K562 (cell line): ENCODE results near the gene SOX30. TPM values are rescaled to one million over a fixed set of nuclear protein-coding genes. Genes with fewer than 3 reads are reported as not detected.

ENCODE experiments used
- ATAC-seq: fragments of 200-7000 bp; cut with Tn5 transposase; 3 replicates; pipeline ENCODE4 v1.9.1; 2020; ENCODE audit warnings: moderate library complexity
- BruUV-seq: library from RNA; stranded (reverse); fragments of 400-500 nt; replicated peaks from 2 replicates; lab custom pipeline; 2021; lab: Mats Ljungman, UMichigan
- CTCF ChIA-PET: fragments of 300-600 bp; formaldehyde crosslinking; extraction: SDS; loops from one replicate; lab custom pipeline; 2021; ENCODE audit warnings: low intra/inter-chr PET ratio; lab: Yijun Ruan, JAX
- POLR2A ChIA-PET: fragments of 300-600, 350-650 bp; sonication (Branson Sonifier 250); formaldehyde crosslinking; extraction: SDS; loops from one replicate; lab custom pipeline; 2021; ENCODE audit warnings: antibody characterized with exemption, inconsistent platforms; lab: Yijun Ruan, JAX
- DNase-seq, 4 experiments: peaks; one replicate each; pipeline versions ENCODE4 v3.0.0 to v3.0.0-alpha.2; 2011 to 2018; ENCODE audit warnings: low spot score in 3 of 4, mixed read lengths in 3 of 4; ENCODE audit errors: extremely low read depth in 1 of 4
- FAIRE-seq: peaks from 2 replicates; lab custom pipeline; 2011; peaks lifted over from hg19 to GRCh38; lab: Jason Lieb, UNC
- H2AFZ ChIP-seq: 2 replicates; pipeline ENCODE4 v1.6.0; 2011; ENCODE audit warnings: low read depth, low read length, control low read depth, inconsistent platforms
- H3K27ac ChIP-seq: fragments of 200-600 bp; 3 replicates; pipeline ENCODE4 v1.8.0; 2011; ENCODE audit warnings: low read depth, mild to moderate bottlenecking, control low read depth, inconsistent platforms, low read length, moderate library complexity, mixed read lengths; ENCODE audit errors: extremely low read depth
- H3K27me3 ChIP-seq, 2 experiments: fragments of 300-600 bp in 1 of 2; 2 replicates in 1 of 2; 3 replicates in 1 of 2; pipeline versions ENCODE4 v1.6.0 to v1.8.0; 2011; ENCODE audit warnings: inconsistent platforms in 2 of 2, low read length in 2 of 2, mild to moderate bottlenecking in 1 of 2, mixed read lengths in 1 of 2, moderate library complexity in 1 of 2; ENCODE audit not compliant: control insufficient read depth in 2 of 2, insufficient read depth in 2 of 2
- H3K36me3 ChIP-seq: fragments of 300-600 bp; 3 replicates; pipeline ENCODE4 v1.8.0; 2011; ENCODE audit warnings: mild to moderate bottlenecking, low read length, inconsistent platforms; ENCODE audit not compliant: control insufficient read depth, insufficient read depth
- H3K4me1 ChIP-seq, 2 experiments: fragments of 200-600 bp in 1 of 2; replicated peaks in 1 of 2; 2 replicates in 1 of 2; 3 replicates in 1 of 2; pipeline versions ENCODE4 v1.5.1 to v1.8.0; 2011; ENCODE audit warnings: inconsistent platforms in 2 of 2, low read length in 2 of 2, mild to moderate bottlenecking in 1 of 2, mixed read lengths in 1 of 2, moderate library complexity in 1 of 2; ENCODE audit not compliant: control insufficient read depth in 2 of 2, insufficient read depth in 2 of 2
- H3K4me2 ChIP-seq: 2 replicates; pipeline ENCODE4 v1.6.1; 2011; ENCODE audit warnings: low read length, control low read depth, inconsistent platforms, mixed read lengths; ENCODE audit not compliant: insufficient read depth
- H3K4me3 ChIP-seq: fragments of 200-600 bp; sonication (generic), shearing (Covaris generic); 2 replicates; pipeline ENCODE4 v1.5.1; 2016; ENCODE audit warnings: control low read depth, inconsistent platforms
- H3K79me2 ChIP-seq: fragments of 200-600 bp; 3 replicates; pipeline ENCODE4 v1.8.0; 2011; ENCODE audit warnings: low read length, inconsistent platforms; ENCODE audit not compliant: control insufficient read depth, insufficient read depth
- H3K9ac ChIP-seq, 2 experiments: 2 replicates each; pipeline versions ENCODE4 v1.6.0 to v1.6.1; 2011; ENCODE audit warnings: low read depth in 2 of 2, low read length in 2 of 2, control low read depth in 1 of 2, inconsistent platforms in 1 of 2, mild to moderate bottlenecking in 1 of 2, mixed read lengths in 1 of 2; ENCODE audit not compliant: insufficient read depth in 1 of 2
- H3K9me1 ChIP-seq: one replicate; pipeline ENCODE4 v1.6.0; 2011; ENCODE audit warnings: inconsistent platforms, mild to moderate bottlenecking, low read length, moderate library complexity; ENCODE audit not compliant: control insufficient read depth, insufficient read depth
- H3K9me3 ChIP-seq: replicated peaks from 2 replicates; pipeline ENCODE4 v1.5.1; 2011; ENCODE audit warnings: low read depth, low read length, inconsistent platforms; ENCODE audit not compliant: control insufficient read depth, insufficient read depth
- H4K20me1 ChIP-seq: replicated peaks from 2 replicates; pipeline ENCODE4 v1.6.1; 2011; ENCODE audit warnings: low read length, inconsistent platforms, mixed read lengths; ENCODE audit not compliant: control insufficient read depth, insufficient read depth
- CHD2 ChIP-seq: IDR thresholded peaks from 2 replicates; pipeline ENCODE4 v1.6.1; 2011; ENCODE audit warnings: low read depth, low read length
- MEF2A ChIP-seq: IDR thresholded peaks from 2 replicates; pipeline ENCODE4 v1.6.1; 2011; ENCODE audit warnings: low read depth, mild to moderate bottlenecking, low read length, moderate library complexity; ENCODE audit not compliant: control insufficient read depth
- NFRKB ChIP-seq: fragments of 450-650 bp; IDR thresholded peaks from 2 replicates; pipeline ENCODE4 v1.6.1; 2016; ENCODE audit warnings: low read depth
- NONO ChIP-seq, 2 experiments: fragments of 200-400 bp in 1 of 2; fragments of 450-650 bp in 1 of 2; formaldehyde crosslinking in 1 of 2; IDR thresholded peaks; 2 replicates each; pipeline ENCODE4 v1.6.1; 2017; ENCODE audit warnings: low read depth in 2 of 2, mild to moderate bottlenecking in 2 of 2, moderate library complexity in 2 of 2, low read length in 1 of 2
- NR1H2 ChIP-seq: sonication (generic); formaldehyde crosslinking; IDR thresholded peaks from 2 replicates; pipeline ENCODE4 v1.4.0; 2020; ENCODE audit warnings: mild to moderate bottlenecking, missing genetic modification reagents
- ZNF764 ChIP-seq: fragments of 250-450 bp; sonication (Bioruptor Pico); IDR thresholded peaks from 2 replicates; pipeline ENCODE4 v1.4.0; 2020; ENCODE audit warnings: low read depth, mild to moderate bottlenecking, moderate library complexity
- WGBS: fragments of 100-300 bp; shearing (Covaris generic); methylation state at CpG from one replicate; pipeline ENCODE4 v1.1.6; 2016; ENCODE audit warnings: low coverage, mixed read lengths; ENCODE audit not compliant: insufficient coverage; ENCODE audit errors: missing lambda C conversion rate; 5-methylcytosine and 5-hydroxymethylcytosine counted together
- in situ Hi-C: fragments of 300-500 bp; cut with MboI; formaldehyde crosslinking; loops from 4 replicates; pipeline ENCODE4 v1.15.0; 2018; ENCODE audit warnings: inconsistent platforms, mixed read lengths
- intact Hi-C: fragments of 100-400 bp; cut with micrococcal nuclease; formaldehyde crosslinking; loops from 2 replicates; pipeline ENCODE4 v1.14.2; 2022
- polyA plus RNA-seq, 8 experiments: library from polyadenylated mRNA; depleted of rRNA in 4 of 8; stranded (reverse) in 5 of 8; unstranded in 3 of 8; fragments of >200 nt; fragmentation: Nextera tagmentation in 2 of 8; fragmentation: Illumina TruSeq in 1 of 8; extraction: Ambion mirVana in 2 of 8; extraction: Trizol in 1 of 8; gene quantifications; 2 replicates each; pipeline versions ENCODE4 v1.2.1 to v1.2.3, GENCODE V29; 2011 to 2014; ENCODE audit warnings: inconsistent platforms in 1 of 8, missing spikeins in 1 of 8
- total RNA-seq, 7 experiments: library from RNA; depleted of rRNA in 6 of 7; stranded (reverse); fragments of >200 nt in 6 of 7; fragmentation: Illumina TruSeq in 2 of 7; extraction: Trizol in 2 of 7; gene quantifications; 2 replicates each; pipeline versions ENCODE4 v1.2.1 to v1.2.3, GENCODE V29; 2011 to 2021; ENCODE audit warnings: low replicate concordance in 1 of 7
- TF ChIP-seq, protein P1 (sequence below): fragments of 450-650 bp; formaldehyde crosslinking; IDR thresholded peaks from 2 replicates; pipeline ENCODE4 v1.4.0; 2020; ENCODE audit warnings: mild to moderate bottlenecking, moderate library complexity
- TF ChIP-seq, protein P2 (sequence below): sonication (generic); formaldehyde crosslinking; IDR thresholded peaks from 2 replicates; pipeline ENCODE4 v1.8.0; 2022; ENCODE audit warnings: mild to moderate bottlenecking, missing genetic modification reagents, borderline replicate concordance

Gene SOX30
- total and polyA plus RNA-seq, 9 of the 15 experiments (the other 6 are each of a cell fraction or from before 2014, with no cell fraction given) = not detected

DNA sequence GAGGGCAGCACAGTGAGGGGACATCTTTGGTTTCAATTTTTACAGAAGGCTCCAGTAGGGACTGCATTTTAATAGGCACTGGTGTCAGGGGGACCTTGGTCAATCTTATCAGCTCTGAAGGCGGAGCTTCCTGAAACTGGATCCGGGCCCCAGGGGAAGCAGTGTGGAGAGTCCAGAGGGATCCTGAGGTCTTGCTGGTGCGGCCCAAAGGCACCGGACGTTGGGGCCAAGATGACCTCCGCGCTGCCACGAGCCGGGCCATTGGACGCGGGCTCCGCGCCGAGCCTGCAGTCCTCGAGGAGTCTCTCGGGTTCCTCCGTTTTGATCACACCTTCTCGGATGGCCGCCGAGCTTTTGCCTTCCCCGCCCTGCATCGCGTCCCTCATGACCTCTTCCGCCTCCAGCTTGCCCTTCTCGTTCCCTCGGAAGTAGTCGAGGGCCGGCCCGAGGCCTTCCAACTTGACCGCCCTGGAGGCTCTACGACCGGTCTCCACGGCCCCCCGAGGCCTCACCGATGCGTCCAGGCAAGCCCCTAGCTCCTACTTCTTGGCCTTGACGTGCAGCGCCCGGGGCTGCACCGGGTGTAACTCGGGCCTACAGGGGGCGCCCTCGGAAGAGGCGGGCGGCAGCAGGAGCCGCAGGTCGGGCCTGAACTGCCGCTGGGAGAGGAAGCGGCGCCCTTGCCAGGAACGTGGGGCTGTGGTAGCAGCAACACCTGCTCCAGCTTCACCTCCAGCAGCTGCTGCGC, 37.9 kb upstream of the SOX30 start:
- in situ Hi-C loops = no loop called here
- Histone ChIP-seq H3K9me3 (no peaks in the 10 kb centered on the region), H3K79me2 (no peaks in the 10 kb centered on the region), H3K9me1 (no peaks in the 10 kb centered on the region), H3K9ac (no peak overlapping the region), H2AFZ (no peak overlapping the region), H3K4me1 (peaks cover 0 to 8% of the 10 kb centered on the region in 2 experiments; a peak in 2 of 5 replicates), H3K27ac (no peak overlapping the region), H4K20me1 (no peaks in the 10 kb centered on the region), H3K27me3 (no peaks in the 10 kb centered on the region), H3K4me2 (no peak overlapping the region), H3K4me3 (no peak overlapping the region), H3K36me3 (no peaks in the 10 kb centered on the region)
- ChIA-PET CTCF (no interaction called here), POLR2A (interaction anchor here (0.6 kb wide), 2 partner anchors 17 to 84 kb away, joined by 3 read pairs; no protein-coding TSS in a partner anchor)
- TF ChIP-seq ZNF764 (CRISPR knock-in tag) (no peak), NR1H2 (CRISPR knock-in tag) (no peak), NONO (IDR thresholded peaks at IDR 0.05; ENCODE audit: low read depth in 2 of 2, low read length in 1 of 2) (no peak), CHD2 (no peak), NFRKB (no peak), MEF2A (no peak)
- TF ChIP-seq, protein P1, sequence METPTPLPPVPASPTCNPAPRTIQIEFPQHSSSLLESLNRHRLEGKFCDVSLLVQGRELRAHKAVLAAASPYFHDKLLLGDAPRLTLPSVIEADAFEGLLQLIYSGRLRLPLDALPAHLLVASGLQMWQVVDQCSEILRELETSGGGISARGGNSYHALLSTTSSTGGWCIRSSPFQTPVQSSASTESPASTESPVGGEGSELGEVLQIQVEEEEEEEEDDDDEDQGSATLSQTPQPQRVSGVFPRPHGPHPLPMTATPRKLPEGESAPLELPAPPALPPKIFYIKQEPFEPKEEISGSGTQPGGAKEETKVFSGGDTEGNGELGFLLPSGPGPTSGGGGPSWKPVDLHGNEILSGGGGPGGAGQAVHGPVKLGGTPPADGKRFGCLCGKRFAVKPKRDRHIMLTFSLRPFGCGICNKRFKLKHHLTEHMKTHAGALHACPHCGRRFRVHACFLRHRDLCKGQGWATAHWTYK (CRISPR knock-in tag) = no peak
- TF ChIP-seq, protein P2, sequence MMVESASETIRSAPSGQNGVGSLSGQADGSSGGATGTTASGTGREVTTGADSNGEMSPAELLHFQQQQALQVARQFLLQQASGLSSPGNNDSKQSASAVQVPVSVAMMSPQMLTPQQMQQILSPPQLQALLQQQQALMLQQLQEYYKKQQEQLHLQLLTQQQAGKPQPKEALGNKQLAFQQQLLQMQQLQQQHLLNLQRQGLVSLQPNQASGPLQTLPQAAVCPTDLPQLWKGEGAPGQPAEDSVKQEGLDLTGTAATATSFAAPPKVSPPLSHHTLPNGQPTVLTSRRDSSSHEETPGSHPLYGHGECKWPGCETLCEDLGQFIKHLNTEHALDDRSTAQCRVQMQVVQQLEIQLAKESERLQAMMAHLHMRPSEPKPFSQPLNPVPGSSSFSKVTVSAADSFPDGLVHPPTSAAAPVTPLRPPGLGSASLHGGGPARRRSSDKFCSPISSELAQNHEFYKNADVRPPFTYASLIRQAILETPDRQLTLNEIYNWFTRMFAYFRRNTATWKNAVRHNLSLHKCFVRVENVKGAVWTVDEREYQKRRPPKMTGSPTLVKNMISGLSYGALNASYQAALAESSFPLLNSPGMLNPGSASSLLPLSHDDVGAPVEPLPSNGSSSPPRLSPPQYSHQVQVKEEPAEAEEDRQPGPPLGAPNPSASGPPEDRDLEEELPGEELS (CRISPR knock-in tag) = no peak
- FAIRE-seq (no peak), DNase-seq (no peak), ATAC-seq (no peak; the same call in 2 of the 3 replicates)
- WGBS = 77% methylated on average over 23 of the region's 52 CpGs
- intact Hi-C loops = no loop called here
- no TSS peak for BruUV-seq
